SK-N-SH treated with all-trans-retinoic acid at 6 μM for 48 hours (cell line): Measurements from ENCODE around the gene DNAH9.

Experiments
- ARNTL ChIP-seq: fragments of 450-650 bp; formaldehyde crosslinking; IDR thresholded peaks from 2 replicates; pipeline ENCODE4 v1.5.0; 2020; ENCODE audit warnings: low read depth, mild to moderate bottlenecking, moderate library complexity, borderline replicate concordance
- ESRRG ChIP-seq: fragments of 250-450 bp; sonication (Bioruptor Pico); IDR thresholded peaks from 2 replicates; pipeline ENCODE4 v1.6.1; 2021; ENCODE audit warnings: mild to moderate bottlenecking
- ISL1 ChIP-seq: fragments of 250-450 bp; sonication (Bioruptor Pico); IDR thresholded peaks from 2 replicates; pipeline ENCODE4 v2.1.2; 2022; ENCODE audit warnings: mild to moderate bottlenecking, moderate library complexity
- OSR1 ChIP-seq: fragments of 250-450 bp; sonication (Bioruptor Pico); IDR thresholded peaks from 2 replicates; pipeline ENCODE4 v1.8.0; 2022; ENCODE audit warnings: moderate library complexity, mild to moderate bottlenecking, inconsistent platforms
- RARB ChIP-seq: fragments of 250-450 bp; sonication (Bioruptor Pico); IDR thresholded peaks from 2 replicates; pipeline ENCODE4 v1.8.0; 2021; ENCODE audit warnings: mild to moderate bottlenecking, moderate library complexity
- TCF4 ChIP-seq: fragments of 250-450 bp; sonication (Bioruptor Pico); IDR thresholded peaks from 2 replicates; pipeline ENCODE4 v1.8.0; 2021; ENCODE audit warnings: mild to moderate bottlenecking, moderate library complexity, borderline replicate concordance
- ZFP30 ChIP-seq: fragments of 450-650 bp; formaldehyde crosslinking; IDR thresholded peaks from 2 replicates; pipeline ENCODE4 v1.5.0; 2022; ENCODE audit warnings: mild to moderate bottlenecking, moderate library complexity
- ZNF8 ChIP-seq: fragments of 450-650 bp; formaldehyde crosslinking; IDR thresholded peaks from 2 replicates; pipeline ENCODE4 v1.5.0; 2020; ENCODE audit warnings: mild to moderate bottlenecking, moderate library complexity
- TF ChIP-seq, protein P1 (sequence below): fragments of 250-450 bp; sonication (Bioruptor Pico); IDR thresholded peaks from 2 replicates; pipeline ENCODE4 v1.8.0; 2020; ENCODE audit warnings: mild to moderate bottlenecking, moderate library complexity, borderline replicate concordance
- TF ChIP-seq, protein P2 (sequence below): fragments of 250-450 bp; sonication (Bioruptor Pico); IDR thresholded peaks from 2 replicates; pipeline ENCODE4 v1.5.1; 2020; ENCODE audit warnings: low read depth, mild to moderate bottlenecking, moderate library complexity

GRCh38 chr17:11917415-11917814 is 319.1 kb downstream of the DNAH9 start:
- TF ChIP-seq ISL1 (CRISPR knock-in tag): no peak
- no peak for TF ChIP-seq ZNF8
- TF ChIP-seq OSR1 (CRISPR knock-in tag): no peak
- TF ChIP-seq ZFP30: no peak
- TF ChIP-seq RARB (CRISPR knock-in tag): no peak
- TF ChIP-seq, protein P1, sequence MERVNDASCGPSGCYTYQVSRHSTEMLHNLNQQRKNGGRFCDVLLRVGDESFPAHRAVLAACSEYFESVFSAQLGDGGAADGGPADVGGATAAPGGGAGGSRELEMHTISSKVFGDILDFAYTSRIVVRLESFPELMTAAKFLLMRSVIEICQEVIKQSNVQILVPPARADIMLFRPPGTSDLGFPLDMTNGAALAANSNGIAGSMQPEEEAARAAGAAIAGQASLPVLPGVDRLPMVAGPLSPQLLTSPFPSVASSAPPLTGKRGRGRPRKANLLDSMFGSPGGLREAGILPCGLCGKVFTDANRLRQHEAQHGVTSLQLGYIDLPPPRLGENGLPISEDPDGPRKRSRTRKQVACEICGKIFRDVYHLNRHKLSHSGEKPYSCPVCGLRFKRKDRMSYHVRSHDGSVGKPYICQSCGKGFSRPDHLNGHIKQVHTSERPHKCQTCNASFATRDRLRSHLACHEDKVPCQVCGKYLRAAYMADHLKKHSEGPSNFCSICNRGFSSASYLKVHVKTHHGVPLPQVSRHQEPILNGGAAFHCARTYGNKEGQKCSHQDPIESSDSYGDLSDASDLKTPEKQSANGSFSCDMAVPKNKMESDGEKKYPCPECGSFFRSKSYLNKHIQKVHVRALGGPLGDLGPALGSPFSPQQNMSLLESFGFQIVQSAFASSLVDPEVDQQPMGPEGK (CRISPR knock-in tag): no peak
- TF ChIP-seq ESRRG: no peak
- TF ChIP-seq, protein P2, sequence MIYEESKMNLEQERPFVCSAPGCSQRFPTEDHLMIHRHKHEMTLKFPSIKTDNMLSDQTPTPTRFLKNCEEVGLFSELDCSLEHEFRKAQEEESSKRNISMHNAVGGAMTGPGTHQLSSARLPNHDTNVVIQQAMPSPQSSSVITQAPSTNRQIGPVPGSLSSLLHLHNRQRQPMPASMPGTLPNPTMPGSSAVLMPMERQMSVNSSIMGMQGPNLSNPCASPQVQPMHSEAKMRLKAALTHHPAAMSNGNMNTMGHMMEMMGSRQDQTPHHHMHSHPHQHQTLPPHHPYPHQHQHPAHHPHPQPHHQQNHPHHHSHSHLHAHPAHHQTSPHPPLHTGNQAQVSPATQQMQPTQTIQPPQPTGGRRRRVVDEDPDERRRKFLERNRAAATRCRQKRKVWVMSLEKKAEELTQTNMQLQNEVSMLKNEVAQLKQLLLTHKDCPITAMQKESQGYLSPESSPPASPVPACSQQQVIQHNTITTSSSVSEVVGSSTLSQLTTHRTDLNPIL: no peak
- TF ChIP-seq TCF4 (CRISPR knock-in tag): no peak
- TF ChIP-seq ARNTL (CRISPR knock-in tag): no peak
